K562 (cell line): ENCODE measurements around the gene PRKCE. TPM values are rescaled to one million over a fixed set of nuclear protein-coding genes. Genes with fewer than 3 reads are reported as not detected.

ENCODE experiments used
- ATAC-seq: fragments of 200-7000 bp; cut with Tn5 transposase; 3 replicates; pipeline ENCODE4 v1.9.1; 2020; ENCODE audit warnings: moderate library complexity
- BruUV-seq: library from RNA; stranded (reverse); fragments of 400-500 nt; replicated peaks from 2 replicates; lab custom pipeline; 2021; lab: Mats Ljungman, UMichigan
- CTCF ChIA-PET: fragments of 300-600 bp; formaldehyde crosslinking; extraction: SDS; loops from one replicate; lab custom pipeline; 2021; ENCODE audit warnings: low intra/inter-chr PET ratio; lab: Yijun Ruan, JAX
- POLR2A ChIA-PET: fragments of 300-600, 350-650 bp; sonication (Branson Sonifier 250); formaldehyde crosslinking; extraction: SDS; loops from one replicate; lab custom pipeline; 2021; ENCODE audit warnings: antibody characterized with exemption, inconsistent platforms; lab: Yijun Ruan, JAX
- DNase-seq, 4 experiments: peaks; one replicate each; pipeline versions ENCODE4 v3.0.0 to v3.0.0-alpha.2; 2011 to 2018; ENCODE audit warnings: low spot score in 3 of 4, mixed read lengths in 3 of 4; ENCODE audit errors: extremely low read depth in 1 of 4
- FAIRE-seq: peaks from 2 replicates; lab custom pipeline; 2011; peaks lifted over from hg19 to GRCh38; lab: Jason Lieb, UNC
- H2AFZ ChIP-seq: 2 replicates; pipeline ENCODE4 v1.6.0; 2011; ENCODE audit warnings: low read depth, low read length, control low read depth, inconsistent platforms
- H3K27ac ChIP-seq: fragments of 200-600 bp; 3 replicates; pipeline ENCODE4 v1.8.0; 2011; ENCODE audit warnings: low read depth, mild to moderate bottlenecking, control low read depth, inconsistent platforms, low read length, moderate library complexity, mixed read lengths; ENCODE audit errors: extremely low read depth
- H3K27me3 ChIP-seq, 2 experiments: fragments of 300-600 bp in 1 of 2; 2 replicates in 1 of 2; 3 replicates in 1 of 2; pipeline versions ENCODE4 v1.6.0 to v1.8.0; 2011; ENCODE audit warnings: inconsistent platforms in 2 of 2, low read length in 2 of 2, mild to moderate bottlenecking in 1 of 2, mixed read lengths in 1 of 2, moderate library complexity in 1 of 2; ENCODE audit not compliant: control insufficient read depth in 2 of 2, insufficient read depth in 2 of 2
- H3K36me3 ChIP-seq: fragments of 300-600 bp; 3 replicates; pipeline ENCODE4 v1.8.0; 2011; ENCODE audit warnings: mild to moderate bottlenecking, low read length, inconsistent platforms; ENCODE audit not compliant: control insufficient read depth, insufficient read depth
- H3K4me1 ChIP-seq, 2 experiments: fragments of 200-600 bp in 1 of 2; replicated peaks in 1 of 2; 2 replicates in 1 of 2; 3 replicates in 1 of 2; pipeline versions ENCODE4 v1.5.1 to v1.8.0; 2011; ENCODE audit warnings: inconsistent platforms in 2 of 2, low read length in 2 of 2, mild to moderate bottlenecking in 1 of 2, mixed read lengths in 1 of 2, moderate library complexity in 1 of 2; ENCODE audit not compliant: control insufficient read depth in 2 of 2, insufficient read depth in 2 of 2
- H3K4me2 ChIP-seq: 2 replicates; pipeline ENCODE4 v1.6.1; 2011; ENCODE audit warnings: low read length, control low read depth, inconsistent platforms, mixed read lengths; ENCODE audit not compliant: insufficient read depth
- H3K4me3 ChIP-seq: fragments of 200-600 bp; sonication (generic), shearing (Covaris generic); 2 replicates; pipeline ENCODE4 v1.5.1; 2016; ENCODE audit warnings: control low read depth, inconsistent platforms
- H3K79me2 ChIP-seq: fragments of 200-600 bp; 3 replicates; pipeline ENCODE4 v1.8.0; 2011; ENCODE audit warnings: low read length, inconsistent platforms; ENCODE audit not compliant: control insufficient read depth, insufficient read depth
- H3K9ac ChIP-seq, 2 experiments: 2 replicates each; pipeline versions ENCODE4 v1.6.0 to v1.6.1; 2011; ENCODE audit warnings: low read depth in 2 of 2, low read length in 2 of 2, control low read depth in 1 of 2, inconsistent platforms in 1 of 2, mild to moderate bottlenecking in 1 of 2, mixed read lengths in 1 of 2; ENCODE audit not compliant: insufficient read depth in 1 of 2
- H3K9me1 ChIP-seq: one replicate; pipeline ENCODE4 v1.6.0; 2011; ENCODE audit warnings: inconsistent platforms, mild to moderate bottlenecking, low read length, moderate library complexity; ENCODE audit not compliant: control insufficient read depth, insufficient read depth
- H3K9me3 ChIP-seq: replicated peaks from 2 replicates; pipeline ENCODE4 v1.5.1; 2011; ENCODE audit warnings: low read depth, low read length, inconsistent platforms; ENCODE audit not compliant: control insufficient read depth, insufficient read depth
- H4K20me1 ChIP-seq: replicated peaks from 2 replicates; pipeline ENCODE4 v1.6.1; 2011; ENCODE audit warnings: low read length, inconsistent platforms, mixed read lengths; ENCODE audit not compliant: control insufficient read depth, insufficient read depth
- BRD9 ChIP-seq: fragments of 450-650 bp; IDR thresholded peaks from 2 replicates; pipeline ENCODE4 v1.6.1; 2018; ENCODE audit warnings: low read depth; ENCODE audit not compliant: partially characterized antibody
- CXXC5 ChIP-seq: fragments of 250-450 bp; sonication (Bioruptor Pico); IDR thresholded peaks from 2 replicates; pipeline ENCODE4 v1.8.0; 2022; ENCODE audit warnings: inconsistent platforms, mild to moderate bottlenecking, moderate library complexity
- ID3 ChIP-seq, 2 experiments: fragments of 250-450 bp in 1 of 2; fragments of 450-650 bp in 1 of 2; sonication (Bioruptor Pico) in 1 of 2; IDR thresholded peaks; 2 replicates each; pipeline versions ENCODE4 v1.6.1 to v1.8.0; 2016 to 2021; ENCODE audit warnings: mild to moderate bottlenecking in 2 of 2, moderate library complexity in 2 of 2, missing compliant biosample characterization in 1 of 2, missing genetic modification characterization in 1 of 2
- MED1 ChIP-seq: sonication (generic); formaldehyde crosslinking; IDR thresholded peaks from 2 replicates; pipeline ENCODE4 v1.8.1; 2023; ENCODE audit warnings: missing genetic modification reagents, borderline replicate concordance
- MXI1 ChIP-seq: IDR thresholded peaks from 2 replicates; pipeline ENCODE4 v1.6.1; 2011; ENCODE audit warnings: low read depth, mild to moderate bottlenecking, improper control_type of control experiment, low read length
- WGBS: fragments of 100-300 bp; shearing (Covaris generic); methylation state at CpG from one replicate; pipeline ENCODE4 v1.1.6; 2016; ENCODE audit warnings: low coverage, mixed read lengths; ENCODE audit not compliant: insufficient coverage; ENCODE audit errors: missing lambda C conversion rate; 5-methylcytosine and 5-hydroxymethylcytosine counted together
- in situ Hi-C: fragments of 300-500 bp; cut with MboI; formaldehyde crosslinking; loops from 4 replicates; pipeline ENCODE4 v1.15.0; 2018; ENCODE audit warnings: inconsistent platforms, mixed read lengths
- intact Hi-C: fragments of 100-400 bp; cut with micrococcal nuclease; formaldehyde crosslinking; loops from 2 replicates; pipeline ENCODE4 v1.14.2; 2022
- polyA plus RNA-seq, 8 experiments: library from polyadenylated mRNA; depleted of rRNA in 4 of 8; stranded (reverse) in 5 of 8; unstranded in 3 of 8; fragments of >200 nt; fragmentation: Nextera tagmentation in 2 of 8; fragmentation: Illumina TruSeq in 1 of 8; extraction: Ambion mirVana in 2 of 8; extraction: Trizol in 1 of 8; gene quantifications; 2 replicates each; pipeline versions ENCODE4 v1.2.1 to v1.2.3, GENCODE V29; 2011 to 2014; ENCODE audit warnings: inconsistent platforms in 1 of 8, missing spikeins in 1 of 8
- total RNA-seq, 7 experiments: library from RNA; depleted of rRNA in 6 of 7; stranded (reverse); fragments of >200 nt in 6 of 7; fragmentation: Illumina TruSeq in 2 of 7; extraction: Trizol in 2 of 7; gene quantifications; 2 replicates each; pipeline versions ENCODE4 v1.2.1 to v1.2.3, GENCODE V29; 2011 to 2021; ENCODE audit warnings: low replicate concordance in 1 of 7
- TF ChIP-seq, protein P1 (sequence below), 2 experiments: fragments of 200-800 bp in 1 of 2; sonication (Bioruptor generic) in 1 of 2; sonication (generic) in 1 of 2; formaldehyde crosslinking in 1 of 2; IDR thresholded peaks in 1 of 2; conservative IDR thresholded peaks in 1 of 2; 2 replicates each; pipeline versions ENCODE4 v1.5.0 to v1.6.1; 2016 to 2020; ENCODE audit warnings: missing compliant biosample characterization in 1 of 2, missing genetic modification characterization in 1 of 2, missing genetic modification reagents in 1 of 2

Gene PRKCE
- total and polyA plus RNA-seq, 9 of the 15 experiments (the other 6 are each of a cell fraction or from before 2014, with no cell fraction given) = 0.06 to 1.0 (median 0.22) TPM; not detected in 1

DNA sequence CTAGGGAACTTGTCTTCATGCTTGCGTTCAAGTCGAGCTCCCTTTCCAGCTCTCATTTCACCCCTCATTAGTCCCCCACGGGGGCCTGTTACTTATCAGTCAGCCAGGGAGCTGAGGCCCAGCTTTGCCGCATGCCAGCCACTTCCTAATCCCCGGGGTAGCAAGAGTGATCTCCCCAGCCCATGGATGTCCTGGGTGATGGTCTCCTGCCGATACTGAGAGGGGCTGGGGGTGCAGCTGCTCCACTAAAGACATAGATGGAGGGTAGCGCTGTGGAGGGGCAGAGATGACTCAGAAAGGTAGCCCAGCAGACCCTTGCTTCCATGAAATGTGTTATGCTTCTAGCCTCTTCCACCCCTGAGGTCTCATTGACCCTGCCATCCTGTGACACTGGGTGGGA lies 331.7 kb downstream of the PRKCE start:
- 0% methylated on average over 7 of the region's 7 CpGs for WGBS
- Histone ChIP-seq H3K9ac (no peak overlapping the region), H2AFZ (no peak overlapping the region), H3K9me3 (no peaks in the 10 kb centered on the region), H3K36me3 (no peaks in the 10 kb centered on the region)
- CTCF ChIA-PET = no interaction called here
- intact Hi-C loops = no loop called here
- no peak for FAIRE-seq
- TF ChIP-seq, protein P1, sequence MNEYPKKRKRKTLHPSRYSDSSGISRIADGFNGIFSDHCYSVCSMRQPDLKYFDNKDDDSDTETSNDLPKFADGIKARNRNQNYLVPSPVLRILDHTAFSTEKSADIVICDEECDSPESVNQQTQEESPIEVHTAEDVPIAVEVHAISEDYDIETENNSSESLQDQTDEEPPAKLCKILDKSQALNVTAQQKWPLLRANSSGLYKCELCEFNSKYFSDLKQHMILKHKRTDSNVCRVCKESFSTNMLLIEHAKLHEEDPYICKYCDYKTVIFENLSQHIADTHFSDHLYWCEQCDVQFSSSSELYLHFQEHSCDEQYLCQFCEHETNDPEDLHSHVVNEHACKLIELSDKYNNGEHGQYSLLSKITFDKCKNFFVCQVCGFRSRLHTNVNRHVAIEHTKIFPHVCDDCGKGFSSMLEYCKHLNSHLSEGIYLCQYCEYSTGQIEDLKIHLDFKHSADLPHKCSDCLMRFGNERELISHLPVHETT (CRISPR knock-in tag; conservative IDR thresholded peaks at IDR 0.05 in 1 of 2, IDR thresholded peaks at IDR 0.05 in 1 of 2) = no peak
- no peak for TF ChIP-seq BRD9
- no peak for TF ChIP-seq MED1 (CRISPR knock-in tag)
- TF ChIP-seq ID3 (CRISPR knock-in tag; IDR thresholded peaks at IDR 0.05) = no peak
- no peak for TF ChIP-seq ID3 (tag; IDR thresholded peaks at IDR 0.05)
- TF ChIP-seq CXXC5 (CRISPR knock-in tag) = no peak
- no peak for TF ChIP-seq MXI1
- TF ChIP-seq, all 486 proteins: peak for 0
- Histone ChIP-seq H3K27me3 (peaks cover 18 to 74% of the 10 kb centered on the region in 2 experiments), H3K27ac (no peak overlapping the region), H3K4me1 (no peaks in the 10 kb centered on the region), H3K9me1 (no peaks in the 10 kb centered on the region), H3K4me3 (no peak overlapping the region), H3K4me2 (no peak overlapping the region), H4K20me1 (no peaks in the 10 kb centered on the region; the same call in 1 of the 2 replicates), H3K79me2 (no peaks in the 10 kb centered on the region)
- POLR2A ChIA-PET = interaction anchor here (0.7 kb wide), 1 partner anchor 14 kb away, joined by 3 read pairs; no protein-coding TSS in a partner anchor
- no peak for ATAC-seq
- DNase-seq = no peak
- no TSS peak for BruUV-seq
- in situ Hi-C loops = loop anchor here (25.0 kb wide), 1 partner anchor 1329 kb away; no protein-coding TSS in a partner anchor
